LoVo (cell line): ENCODE measurements around the gene SNED1.

ENCODE experiments used
- DNase-seq: peaks from one replicate; pipeline ENCODE4 v3.0.0-alpha.2; 2016; ENCODE audit warnings: low spot score

The SNED1 gene

DNA sequence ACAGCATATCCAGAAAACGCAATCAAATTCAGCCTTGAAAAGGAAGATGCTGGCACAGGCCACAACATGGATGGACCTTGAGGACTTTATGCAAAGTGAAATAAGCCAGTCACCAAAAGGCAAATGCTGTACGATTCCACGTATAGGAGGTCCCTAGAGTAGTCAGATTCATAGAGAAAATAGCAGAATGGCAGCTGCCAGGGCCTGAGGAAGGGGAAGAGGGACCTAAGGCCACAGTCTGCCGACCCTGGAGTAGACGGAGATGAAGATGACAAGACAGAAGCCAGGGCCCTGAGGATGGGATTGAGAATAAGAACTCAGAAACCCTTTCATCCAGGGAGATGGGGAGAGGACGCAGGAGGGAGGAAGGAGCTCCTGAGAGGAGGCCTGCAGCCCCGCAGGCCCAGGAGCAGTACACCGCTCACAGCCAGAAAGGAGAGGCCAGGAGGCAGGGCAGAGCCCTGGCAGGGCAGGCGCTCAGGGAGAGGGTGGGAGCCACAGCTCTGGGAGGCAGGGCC is 111.7 kb downstream of the SNED1 start:
- DNase-seq, result no peak

DNA sequence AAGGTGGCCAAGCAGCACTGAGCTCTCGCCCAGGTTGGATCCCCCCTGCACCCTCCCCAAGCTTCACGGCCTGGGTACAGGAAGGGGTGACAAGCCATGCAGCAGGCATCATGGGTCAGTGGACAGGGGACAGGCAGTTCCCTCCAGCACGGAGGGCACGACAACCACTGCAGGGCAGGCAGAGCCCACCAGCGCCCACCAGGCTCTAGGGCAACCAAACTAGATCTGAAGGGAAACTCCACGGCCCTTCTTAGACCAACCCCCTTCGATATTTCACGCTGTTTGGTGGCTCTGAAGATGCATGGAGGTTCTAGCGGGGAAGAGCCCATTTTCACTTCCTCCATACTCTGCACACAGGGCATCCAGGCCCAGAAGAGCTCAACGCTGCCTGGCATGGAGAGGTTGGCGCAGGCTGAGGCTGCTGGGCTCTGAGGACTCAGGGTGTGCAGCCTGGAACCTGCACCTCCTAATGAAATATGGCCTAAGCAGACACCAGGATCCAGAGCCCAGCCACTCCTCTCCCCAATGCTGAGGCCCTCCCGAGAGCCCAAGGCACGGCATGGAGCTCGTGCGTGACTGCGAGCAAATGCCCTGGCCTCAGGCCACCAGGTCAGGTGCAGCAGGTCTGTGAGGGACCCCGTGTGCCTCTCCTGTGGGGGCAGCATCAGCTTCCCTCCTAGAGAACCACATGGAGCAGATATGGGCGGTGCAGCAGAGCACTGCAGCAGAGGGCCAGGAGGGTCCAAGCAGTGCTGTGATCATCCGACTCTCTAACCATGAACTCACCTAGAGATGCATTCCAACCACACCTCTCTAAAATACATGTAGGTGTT is 112.4 kb downstream of the SNED1 start:
- DNase-seq, result no peak

DNA sequence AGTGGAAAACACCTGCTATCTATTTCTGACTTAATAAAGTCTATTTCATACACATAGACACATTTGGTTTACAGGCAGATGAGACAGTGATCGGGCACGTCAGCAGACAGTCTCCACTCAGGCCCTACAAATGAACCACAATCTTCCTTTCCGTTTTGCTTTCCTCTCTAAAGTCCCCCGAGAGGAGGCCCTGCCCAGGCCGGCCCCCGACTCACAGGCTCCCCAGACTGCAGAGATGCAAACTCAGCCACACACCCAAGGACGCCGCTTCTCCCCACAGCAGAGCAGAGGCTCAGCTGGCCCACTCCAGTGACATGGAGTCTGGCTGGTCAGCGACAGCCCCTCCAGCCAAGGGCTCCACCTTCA is 113.0 kb downstream of the SNED1 start:
- DNase-seq, result no peak

DNA sequence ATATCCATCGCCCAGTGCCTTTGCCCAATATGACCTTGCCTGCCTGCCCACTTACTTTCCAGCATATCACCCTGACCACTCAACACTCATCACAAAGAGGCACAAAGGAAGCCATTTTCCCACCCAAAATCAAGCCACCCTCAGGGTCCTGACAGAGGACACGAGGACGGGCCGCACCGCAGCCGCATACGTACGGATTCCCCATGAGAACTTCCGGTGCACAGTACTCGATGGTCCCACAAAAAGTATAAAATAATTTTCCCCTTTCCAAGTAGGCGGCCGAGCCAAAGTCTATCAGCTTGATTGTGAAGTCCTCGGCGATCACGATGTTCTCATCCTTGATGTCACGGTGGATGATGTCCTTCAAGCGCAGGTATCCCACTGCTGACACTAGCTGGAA is 113.6 kb downstream of the SNED1 start:
- DNase-seq, result no peak

DNA sequence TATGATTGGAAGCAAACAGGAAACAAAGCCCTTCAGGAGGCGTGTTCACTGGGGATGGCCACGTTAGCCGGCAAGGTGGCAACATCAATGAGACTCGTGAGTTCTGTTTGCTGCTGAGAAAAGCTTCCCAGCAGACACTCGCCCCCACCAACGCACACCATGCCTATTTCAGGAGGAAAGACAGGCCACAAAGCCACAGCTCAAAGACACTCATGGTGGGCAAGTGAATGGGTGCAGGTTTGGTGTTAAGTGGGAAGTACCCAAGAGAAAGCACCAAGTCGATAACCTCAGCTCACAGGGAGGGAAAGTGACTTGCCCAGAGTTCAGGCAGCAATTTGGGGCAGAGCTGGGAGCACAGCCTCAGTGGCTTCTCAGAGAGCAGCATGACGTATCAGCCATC is 114.2 kb downstream of the SNED1 start:
- no peak for DNase-seq

DNA sequence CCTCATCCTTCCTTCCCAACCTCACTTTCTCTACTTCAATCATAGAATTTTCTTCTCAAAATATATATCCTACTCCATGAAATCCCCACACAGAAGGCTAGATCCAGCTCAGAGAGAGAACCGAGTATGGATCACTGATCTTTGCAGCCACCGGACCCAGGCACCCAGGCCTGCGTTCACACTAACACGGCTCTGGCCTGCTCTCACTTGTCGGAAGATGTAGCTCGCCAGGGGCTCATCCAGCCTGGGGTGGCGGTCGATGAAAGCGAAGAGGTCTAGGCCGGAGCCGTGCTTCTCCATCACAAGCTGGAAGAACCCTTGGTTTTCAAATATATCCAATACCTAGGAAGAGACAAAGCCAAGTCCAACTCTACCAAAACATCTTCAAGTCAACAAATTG is 116.4 kb downstream of the SNED1 start:
- no peak for DNase-seq

DNA sequence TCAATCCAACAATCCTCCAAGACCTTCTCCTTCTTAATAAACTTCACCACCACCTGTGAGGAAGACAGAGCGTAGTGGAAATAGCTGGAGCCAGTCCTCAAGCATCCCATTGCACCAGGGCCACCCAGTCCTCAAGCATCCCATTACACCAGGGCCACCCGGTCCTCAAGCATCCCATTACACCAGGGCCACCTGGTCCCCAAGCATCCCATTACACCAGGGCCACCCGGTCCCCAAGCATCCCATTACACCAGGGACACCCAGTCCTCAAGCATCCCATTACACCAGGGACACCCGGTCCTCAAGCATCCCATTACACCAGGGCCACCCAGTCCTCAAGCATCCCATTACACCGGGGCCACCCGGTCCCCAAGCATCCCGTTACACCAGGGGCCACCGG is 116.9 kb downstream of the SNED1 start:
- no peak for DNase-seq

DNA sequence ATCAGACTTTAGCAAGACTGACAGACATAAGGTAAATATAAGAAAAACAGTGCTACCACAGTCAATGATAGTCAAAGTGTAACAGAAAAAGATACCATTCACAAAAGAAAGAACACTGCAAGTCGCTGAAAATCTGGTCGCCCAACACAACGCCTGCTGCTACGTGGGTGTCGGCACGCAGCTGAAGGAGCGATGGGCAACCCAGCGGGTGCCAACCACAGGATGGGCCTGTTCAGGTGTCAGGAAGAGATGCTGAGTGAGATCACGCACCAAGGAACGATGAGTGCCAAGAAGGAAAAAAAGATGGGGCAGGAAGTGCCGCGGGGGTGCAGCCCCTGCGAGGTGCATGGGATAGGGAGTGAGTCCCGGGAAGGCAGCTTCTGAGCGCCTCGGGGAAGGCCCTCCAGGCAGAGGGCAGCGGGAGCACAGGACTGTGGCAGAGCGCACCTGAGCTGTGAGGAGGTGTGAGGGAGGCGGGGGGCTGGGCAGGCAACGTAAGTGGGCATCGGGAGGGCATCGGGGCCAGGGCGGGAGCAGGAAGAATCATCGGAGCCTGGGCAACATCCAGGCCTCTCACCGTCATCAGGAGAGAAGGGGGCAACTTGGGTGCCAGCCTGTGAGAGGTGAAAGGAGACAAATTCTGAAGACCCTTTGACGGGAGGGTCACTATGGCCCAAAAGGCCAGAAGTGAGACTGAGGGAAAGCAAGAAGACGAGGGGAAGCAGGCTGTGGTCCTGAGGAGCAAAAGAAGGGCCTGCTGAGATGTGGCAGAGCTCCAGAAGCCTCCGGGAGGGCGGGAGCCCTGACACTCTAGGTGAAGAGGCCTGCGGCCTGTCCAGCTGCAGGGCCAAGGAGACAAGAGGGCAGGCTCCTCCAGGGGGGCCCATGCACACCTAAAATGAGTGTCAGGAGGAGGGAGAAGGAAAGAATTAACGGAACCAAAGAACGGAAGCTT is 118.5 kb downstream of the SNED1 start:
- DNase-seq, result no peak

DNA sequence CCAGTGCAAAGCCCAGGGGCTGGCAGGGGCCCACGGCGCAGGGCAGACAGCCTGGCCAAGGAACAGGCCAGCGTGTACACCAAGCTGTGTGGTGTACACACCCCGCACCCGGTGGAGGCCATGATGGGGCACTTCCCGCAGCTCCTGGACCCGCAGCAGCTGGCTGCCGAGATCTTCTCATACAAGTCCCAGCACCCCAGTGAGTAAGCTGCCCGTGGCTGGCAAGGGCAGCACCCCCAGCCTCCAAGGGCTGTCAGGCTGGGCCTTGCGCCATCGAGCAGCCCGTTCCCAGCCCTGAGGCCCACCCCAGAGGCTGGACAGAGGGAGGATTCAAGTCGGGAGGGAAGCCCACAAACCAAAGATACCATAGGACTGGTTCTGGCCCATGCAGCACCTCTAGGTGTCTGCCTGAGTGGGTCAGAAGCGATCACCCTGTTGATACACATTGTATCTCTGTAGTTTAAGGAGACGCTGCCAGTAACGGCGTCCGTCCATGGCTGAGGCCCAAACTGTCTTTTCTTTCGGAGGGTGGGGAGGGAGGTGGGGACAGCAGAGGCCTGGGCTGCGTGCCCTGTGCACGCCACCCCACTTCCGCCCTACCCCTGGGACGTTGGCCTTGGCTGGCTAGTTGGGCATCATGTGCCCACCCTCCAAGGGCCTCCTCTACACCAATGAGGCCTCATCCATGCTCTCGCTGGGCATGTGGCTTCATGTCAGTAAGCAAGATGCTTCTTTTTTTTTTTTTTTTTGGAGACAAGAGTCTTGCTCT is 120.5 kb downstream of the SNED1 start:
- no peak for DNase-seq

DNA sequence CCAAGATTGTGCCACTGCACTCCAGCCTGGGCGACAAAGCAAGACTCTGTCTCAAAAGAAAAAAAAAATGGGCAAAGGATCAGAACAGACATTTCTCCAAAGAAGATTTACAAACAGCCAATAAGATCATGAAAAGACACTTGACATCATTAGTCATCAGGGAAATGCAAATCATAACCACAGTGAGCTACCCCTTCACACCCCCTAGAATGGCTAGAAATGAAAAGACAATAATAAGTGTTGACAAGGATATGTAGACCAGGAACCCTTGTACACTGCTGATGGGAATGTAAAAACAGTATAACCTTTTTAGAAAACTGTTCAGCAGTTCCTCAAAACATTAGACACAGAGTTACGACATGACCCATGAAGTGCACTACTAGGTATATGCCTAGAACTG is 122.0 kb downstream of the SNED1 start:
- no peak for DNase-seq

DNA sequence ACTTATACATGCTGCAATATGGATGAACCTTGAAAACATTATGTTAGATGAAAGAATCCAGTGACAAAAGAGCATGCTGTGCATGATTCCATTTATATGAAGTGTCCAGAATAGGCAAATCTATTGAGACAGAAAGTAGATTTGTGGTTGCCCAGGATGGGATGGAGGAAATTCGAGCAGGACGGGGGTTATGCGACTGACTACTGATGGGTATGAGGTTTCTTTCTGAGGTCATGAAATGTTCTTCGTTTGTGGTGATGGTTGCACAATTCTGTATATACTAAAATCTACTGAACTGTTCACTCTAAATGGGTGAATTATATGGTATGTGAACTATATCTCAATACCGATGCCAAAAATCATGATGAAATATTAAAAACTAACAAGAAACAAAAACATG is 122.6 kb downstream of the SNED1 start:
- no peak for DNase-seq

DNA sequence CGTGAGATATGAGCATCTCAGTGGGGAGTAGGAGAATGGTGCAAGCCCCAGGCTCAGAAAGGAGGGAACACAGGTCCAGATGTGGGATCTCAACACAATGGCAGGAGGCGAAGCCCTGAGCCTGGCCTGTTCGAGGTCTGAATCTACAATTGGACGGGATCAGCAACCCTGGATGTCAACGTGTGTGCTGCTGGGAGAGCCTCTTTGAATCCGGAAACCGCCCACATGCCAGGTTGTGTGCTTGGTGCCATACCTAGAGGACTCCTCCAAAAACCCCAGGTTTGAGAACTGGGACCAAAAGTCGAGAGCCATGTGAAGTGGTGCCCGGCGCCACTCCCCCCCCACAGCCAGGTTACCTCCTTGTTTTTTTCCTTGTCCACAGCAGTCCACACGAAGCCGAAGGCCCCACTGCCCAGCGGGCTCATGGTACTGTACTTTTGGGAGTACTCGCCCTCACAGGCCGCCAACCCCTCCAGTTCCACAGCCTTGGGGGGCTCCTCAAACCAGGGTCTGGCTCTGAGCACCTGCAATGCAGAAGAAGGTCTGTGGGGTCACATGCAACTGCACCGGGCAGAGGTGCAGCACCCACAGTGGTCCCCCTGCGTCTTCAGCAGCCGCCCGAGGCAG is 124.1 kb downstream of the SNED1 start:
- no peak for DNase-seq

DNA sequence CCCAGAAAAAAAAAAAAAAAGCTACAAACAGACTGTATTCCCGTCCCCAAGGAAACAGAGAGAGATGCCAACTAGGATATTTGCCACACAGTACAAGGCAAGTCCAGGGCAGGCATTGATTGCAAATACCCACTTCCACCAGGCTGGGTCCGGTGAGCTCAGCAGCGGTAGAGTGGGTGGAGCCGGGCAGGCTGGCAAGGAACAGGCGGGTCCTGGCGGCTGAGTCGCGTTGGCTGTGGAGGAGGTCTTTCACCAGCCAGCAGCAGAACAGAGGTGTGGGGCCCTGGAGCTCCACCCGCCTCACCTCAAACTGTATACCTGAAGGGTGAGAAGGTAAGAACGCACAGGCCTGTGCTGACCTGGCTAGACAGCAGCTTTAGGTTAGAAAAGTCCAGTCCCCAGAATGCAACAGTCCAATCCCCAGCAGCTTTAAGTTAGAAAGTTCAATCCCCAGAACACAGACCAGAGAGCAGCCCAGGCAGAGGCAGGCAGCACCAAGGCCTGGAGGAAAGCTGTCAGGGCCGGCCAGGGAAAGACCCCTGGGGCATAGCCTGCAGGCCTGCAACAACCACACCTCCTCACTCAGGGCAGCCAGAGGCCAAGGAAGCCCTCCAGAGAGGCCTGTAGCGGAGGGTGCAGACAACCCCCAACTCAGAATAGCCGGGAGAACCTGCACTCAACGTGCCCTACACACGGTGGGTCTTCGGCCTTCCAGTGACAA is 125.6 kb downstream of the SNED1 start:
- DNase-seq, result no peak

DNA sequence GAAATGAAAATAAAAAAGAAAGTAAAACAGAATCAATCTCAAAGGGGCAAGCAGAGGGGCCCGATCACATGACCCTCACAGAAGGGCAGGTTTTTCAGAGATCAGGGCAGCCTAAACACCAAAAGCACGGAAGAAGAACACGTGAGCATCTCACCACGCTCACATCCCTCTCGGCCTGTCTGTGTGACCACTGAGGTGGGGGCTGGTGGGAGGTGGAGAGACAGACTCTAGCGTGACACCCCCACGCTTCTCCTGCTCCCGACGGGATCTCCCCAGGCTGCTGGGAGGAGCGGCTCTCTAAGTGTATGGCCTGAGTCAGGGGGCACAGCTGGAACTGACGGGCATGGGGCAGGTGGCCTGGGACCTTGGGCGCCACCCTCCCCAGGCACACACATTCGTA is 127.2 kb downstream of the SNED1 start:
- no peak for DNase-seq

DNA sequence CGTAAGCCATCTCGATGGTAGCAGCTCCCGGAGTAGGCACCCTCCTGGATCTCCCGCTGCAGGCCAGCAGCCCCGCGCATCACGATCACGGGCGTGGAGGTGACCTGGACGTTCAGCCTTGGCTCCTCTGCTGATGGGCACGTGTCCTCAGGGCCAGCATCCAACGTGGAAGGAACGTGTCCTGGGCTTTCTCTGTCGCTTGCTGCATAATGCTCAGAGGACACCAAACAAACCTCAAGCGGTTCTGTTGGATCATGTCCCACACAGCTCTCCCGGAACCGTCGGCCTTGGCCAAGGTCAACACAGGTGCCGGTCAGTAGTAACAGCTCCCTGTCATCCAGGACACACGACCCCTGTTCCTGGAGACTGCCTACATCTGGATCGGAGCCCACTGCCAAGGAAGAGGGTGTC is 127.8 kb downstream of the SNED1 start:
- DNase-seq, result no peak

DNA sequence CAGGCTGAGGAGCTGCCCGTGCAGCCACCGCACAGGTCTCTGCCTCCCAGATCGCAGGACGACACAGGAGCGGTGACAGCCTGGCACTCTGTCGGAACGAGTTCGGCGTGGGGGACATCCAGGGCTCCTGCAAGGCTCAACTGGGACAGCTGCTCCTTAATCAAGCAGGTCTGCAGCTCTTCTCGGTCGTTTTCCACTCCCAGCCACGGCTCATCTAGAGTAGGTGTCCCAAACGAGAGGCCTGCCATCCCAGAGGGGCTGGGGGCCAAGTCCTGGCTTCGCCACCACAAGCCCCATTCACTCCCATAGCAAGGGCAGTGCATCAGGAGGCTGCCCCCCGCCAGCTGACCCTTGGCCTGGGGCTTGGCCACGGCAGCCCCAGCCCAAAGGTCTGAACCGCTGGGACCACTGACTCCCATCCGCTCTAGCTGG is 128.4 kb downstream of the SNED1 start:
- DNase-seq, result no peak

DNA sequence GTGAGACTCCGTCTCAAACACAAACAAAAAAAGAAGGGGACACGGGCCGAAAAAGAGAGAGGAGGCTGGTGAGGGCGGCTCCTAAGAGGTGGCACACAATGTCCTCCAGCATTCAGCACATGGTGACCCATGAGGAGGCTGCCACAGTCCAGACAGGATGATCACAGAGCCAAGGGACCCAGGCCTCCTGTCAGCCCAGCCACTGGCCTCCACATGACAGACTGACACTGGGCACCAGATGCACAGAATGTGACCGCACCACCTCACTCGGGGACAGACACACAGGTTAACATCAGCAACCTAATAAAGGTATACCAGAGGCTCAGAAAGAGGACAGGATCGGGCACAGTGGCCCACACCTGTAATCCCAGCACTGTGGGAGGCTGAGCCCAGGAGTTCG is 129.8 kb downstream of the SNED1 start:
- DNase-seq, result no peak

DNA sequence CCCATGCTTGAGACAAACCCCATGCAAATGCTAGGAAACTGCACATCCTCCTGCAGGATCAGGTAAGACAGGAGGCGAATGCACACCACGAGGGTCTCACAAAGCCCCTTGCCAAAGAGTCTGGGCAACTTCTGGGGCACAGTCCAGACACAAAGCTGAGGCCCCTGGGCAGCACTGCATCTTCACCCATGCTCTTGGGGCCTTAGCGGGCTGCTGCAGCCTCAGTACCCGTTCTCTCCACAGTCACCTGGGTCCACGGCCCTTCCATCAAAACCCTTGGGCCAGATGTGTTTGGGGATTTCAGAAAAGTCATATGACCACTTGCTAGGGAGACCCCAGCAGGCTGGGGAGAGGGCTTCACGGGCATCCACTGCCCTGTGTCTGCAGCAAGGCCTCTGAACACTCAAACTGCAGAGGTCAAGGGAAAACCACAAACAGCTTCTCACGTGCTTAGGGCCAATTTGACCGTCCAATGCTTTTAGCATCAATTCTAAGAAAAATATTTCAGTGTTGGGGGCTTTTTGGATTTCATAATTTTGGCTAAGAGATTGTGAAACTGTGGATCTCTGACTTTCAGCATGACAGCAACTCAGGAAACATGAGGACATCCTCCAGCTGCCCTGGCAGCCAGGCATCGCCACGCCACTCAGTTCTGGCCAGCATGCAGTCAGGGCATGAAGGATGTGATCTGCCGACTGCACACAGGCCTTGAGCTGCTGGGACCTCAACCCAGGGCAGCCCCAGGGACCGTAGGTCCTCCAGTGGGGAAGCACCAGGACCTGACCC is 130.9 kb downstream of the SNED1 start:
- DNase-seq, result no peak

DNA sequence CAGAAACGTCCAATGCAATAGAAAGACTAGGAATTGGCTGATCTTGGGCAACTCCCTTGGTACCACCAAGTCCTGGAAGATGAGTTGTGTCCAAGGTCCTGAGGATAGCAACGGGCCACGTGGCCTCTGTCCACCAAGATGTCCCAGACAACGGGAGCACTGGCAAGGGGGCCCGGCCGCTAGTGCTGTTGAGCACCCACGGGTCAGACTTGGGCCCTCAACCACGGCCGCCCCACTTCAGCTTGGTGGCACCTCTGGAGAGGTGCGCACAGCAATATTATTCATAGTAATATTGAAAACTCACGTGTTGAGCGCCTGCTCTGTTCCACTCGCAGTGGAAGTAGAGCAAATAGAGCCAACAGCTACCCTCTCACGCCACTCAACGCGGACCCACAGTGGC is 131.9 kb downstream of the SNED1 start:
- no peak for DNase-seq

DNA sequence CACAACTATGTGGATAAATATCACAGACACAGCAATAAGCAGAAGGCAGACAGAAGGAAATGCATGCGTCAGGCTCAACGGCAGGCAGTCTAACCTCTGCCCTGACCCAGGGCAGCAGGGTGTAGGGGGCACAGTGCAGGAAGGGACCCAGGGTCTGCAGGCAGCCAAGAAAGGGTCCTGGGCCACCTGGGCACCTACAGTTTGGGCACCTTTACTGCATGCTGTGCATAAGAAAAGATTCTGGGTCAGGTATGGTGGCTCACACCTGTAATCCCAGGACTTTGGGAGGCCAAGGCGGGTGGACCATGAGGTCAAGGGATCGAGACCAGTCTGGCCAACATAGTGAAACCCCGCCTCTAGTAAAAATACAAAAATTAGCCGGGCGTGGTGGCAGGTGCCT is 133.1 kb downstream of the SNED1 start:
- DNase-seq, result no peak
